GM10266 (cell line): ENCODE measurements around the gene ARHGAP33.

Experiments used
- DNase-seq: peaks from one replicate; pipeline ENCODE4 v3.0.0; 2012; ENCODE audit errors: extremely low spot score
- CTCF ChIP-seq: IDR thresholded peaks from 2 replicates; pipeline ENCODE4 v1.5.1; 2012; ENCODE audit warnings: mild to moderate bottlenecking, low read depth; ENCODE audit not compliant: control insufficient read depth, insufficient read depth; ENCODE audit errors: missing control alignments

ARHGAP33 gene

GRCh38 chr19:35741203-35741515 is 34.2 kb upstream of the ARHGAP33 start:
- no peak for DNase-seq
- no peak for TF ChIP-seq CTCF

DNA sequence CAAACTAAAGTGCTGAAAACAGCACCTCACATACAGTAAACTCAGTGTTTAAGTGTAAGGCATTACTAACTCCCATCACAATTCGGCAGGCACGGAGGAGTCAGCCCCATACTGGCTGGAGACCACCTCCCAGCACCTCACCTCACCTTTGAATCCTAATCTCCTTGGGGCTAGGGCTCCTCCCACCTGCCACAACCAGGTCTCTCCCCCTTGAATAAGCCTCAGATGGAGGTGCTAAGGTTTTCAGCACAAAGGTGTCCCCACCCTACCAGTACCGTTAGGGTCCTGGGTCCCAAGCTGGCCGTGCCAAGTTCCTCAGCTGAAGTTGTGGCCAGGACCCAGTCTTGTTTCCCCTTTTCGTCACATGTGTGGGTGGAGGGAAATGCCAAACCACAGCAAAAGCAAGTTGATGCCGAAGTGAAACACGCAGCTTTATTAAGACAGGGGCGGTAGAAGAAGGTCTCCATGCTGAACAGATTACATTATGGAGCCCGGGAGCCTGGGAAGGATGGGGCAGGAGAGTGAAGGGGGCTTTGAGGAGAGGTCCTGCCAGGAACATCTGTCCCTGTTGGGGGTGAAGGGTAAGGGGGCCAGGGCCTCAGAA is 33.1 kb upstream of the ARHGAP33 start, which contains the start of gene IGFLR1:
TSS of gene IGFLR1 (minus strand) at position 332 of the 604 bp plus-strand sequence. CDS start 1,272 bp downstream, outside the sequence.
- TF ChIP-seq CTCF = no peak
- DNase-seq = peak; percentile 71

GRCh38 chr19:35743640-35744429 is 31.5 kb upstream of the ARHGAP33 start:
- no peak for TF ChIP-seq CTCF
- DNase-seq = no peak

DNA sequence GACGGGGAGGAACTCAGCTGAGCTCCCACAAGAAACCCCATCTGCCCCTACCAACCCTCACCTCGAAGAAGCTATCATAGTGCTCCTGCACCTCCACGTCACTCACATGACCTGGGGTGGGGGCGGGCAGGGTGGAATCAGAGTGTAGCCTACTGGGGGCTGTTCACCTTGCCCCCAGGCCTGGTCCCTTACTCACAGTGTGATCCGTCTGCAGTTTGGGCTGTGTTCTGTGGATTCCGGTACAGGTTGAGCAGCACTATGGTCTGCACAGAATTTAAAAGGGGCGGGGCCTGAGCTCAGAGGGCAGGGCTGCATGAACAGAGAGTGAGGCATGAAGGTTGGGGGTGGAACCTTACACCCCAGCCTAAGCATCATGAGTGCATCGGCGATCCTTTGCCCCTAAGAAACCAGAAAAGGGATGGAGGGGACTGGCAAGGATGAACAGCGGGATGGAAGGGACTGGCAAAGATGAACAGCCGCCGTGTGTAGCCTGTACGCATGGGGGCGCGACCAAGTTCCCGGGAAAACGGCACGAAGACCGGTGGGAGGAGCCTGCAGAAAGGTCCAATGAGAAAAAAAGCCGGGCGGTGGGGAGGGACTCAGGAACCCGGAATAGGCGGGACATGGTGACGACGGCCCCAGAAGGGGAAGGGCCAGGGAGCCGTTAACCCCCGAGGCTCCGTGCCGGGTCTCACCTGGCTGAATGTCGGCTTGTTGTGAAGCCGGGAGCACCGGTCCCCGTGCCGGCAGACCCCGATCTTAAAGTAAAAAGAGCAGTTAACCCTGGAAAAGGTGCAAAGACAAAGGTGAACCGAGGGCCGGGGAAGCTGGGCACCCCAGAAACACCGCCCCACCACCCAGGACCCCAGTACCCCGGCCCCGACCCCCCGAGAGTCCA is 30.7 kb upstream of the ARHGAP33 start:
- DNase-seq = peak; percentile 80

DNA sequence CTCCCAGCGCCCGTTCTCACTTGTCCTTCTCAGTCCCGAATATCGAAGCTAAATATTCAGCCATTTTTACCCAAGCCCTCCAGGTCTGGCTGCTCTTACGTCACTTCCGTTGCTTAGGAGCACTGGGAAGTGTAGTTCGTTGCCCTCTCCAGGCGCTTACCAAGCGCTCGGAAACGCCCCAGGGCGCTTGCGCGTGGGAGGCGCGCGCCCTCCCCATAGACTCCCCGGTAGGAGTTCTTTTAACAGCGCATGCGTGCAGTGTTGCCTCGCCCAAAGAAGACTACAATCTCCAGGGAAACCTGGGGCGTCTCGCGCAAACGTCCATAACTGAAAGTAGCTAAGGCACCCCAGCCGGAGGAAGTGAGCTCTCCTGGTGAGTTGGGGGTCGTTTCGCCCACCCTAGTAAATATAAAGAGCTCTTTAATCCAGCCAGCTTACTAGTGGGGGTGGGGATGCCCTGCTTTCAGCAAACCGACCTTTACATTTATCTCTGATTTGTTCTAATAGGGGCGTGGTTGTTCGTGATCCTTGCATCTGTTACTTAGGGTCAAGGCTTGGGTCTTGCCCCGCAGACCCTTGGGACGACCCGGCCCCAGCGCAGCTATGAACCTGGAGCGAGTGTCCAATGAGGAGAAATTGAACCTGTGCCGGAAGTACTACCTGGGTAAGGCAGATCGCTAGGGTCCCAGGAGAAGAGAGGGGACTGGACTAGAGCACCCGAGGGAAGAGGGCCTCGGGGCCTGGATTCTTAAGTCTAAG is 29.9 kb upstream of the ARHGAP33 start, which contains the start of the genes PSENEN and U2AF1L4:
TSS of gene PSENEN (plus strand) at position 324 of the 759 bp plus-strand sequence. CDS start at position 604, 280 bp downstream.
TSS of gene U2AF1L4 (minus strand) at position 91 of the 759 bp plus-strand sequence. CDS start at position 64, 27 bp downstream.
- DNase-seq = peak; percentile 91
- no peak for TF ChIP-seq CTCF

More for the DNA sequence above, 30.7 kb upstream of the ARHGAP33 start:
- TF ChIP-seq CTCF = peak; percentile 37

GRCh38 chr19:35746087-35746462 is 29.3 kb upstream of the ARHGAP33 start:
- no peak for DNase-seq
- TF ChIP-seq CTCF = no peak
